ENCODE measurements around the gene ZC3H14. TPM values are rescaled to one million over a fixed set of nuclear protein-coding genes. Genes with fewer than 3 reads are reported as not detected.

The ZC3H14 gene
- total RNA-seq, 1 experiment from 2014 or later, result 78.0 TPM

GRCh38 chr14:88563845-88564244, 1.0 kb downstream of the ZC3H14 start:
- no peak overlapping the region for H3K27ac ChIP-seq

GRCh38 chr14:88565427-88565826, 2.6 kb downstream of the ZC3H14 start:
- no peak for DNase-seq
- H3K36me3 ChIP-seq, result peaks cover 37% of the 10 kb centered on the region
- H3K4me1 ChIP-seq, result peaks cover 4% of the 10 kb centered on the region
- no peaks in the 10 kb centered on the region for H3K9me3 ChIP-seq (replicated peaks)
- no peak overlapping the region for H3K27ac ChIP-seq
- H3K27me3 ChIP-seq, result no peaks in the 10 kb centered on the region
- H3K4me3 ChIP-seq, result no peak overlapping the region

More at GRCh38 chr14:88563845-88564244, 1.0 kb downstream of the ZC3H14 start:
- Histone ChIP-seq H3K36me3 (peaks cover 26% of the 10 kb centered on the region), H3K9me3 (replicated peaks) (no peaks in the 10 kb centered on the region), H3K4me3 (peak overlapping the region; percentile 89), H3K27me3 (no peaks in the 10 kb centered on the region), H3K4me1 (peaks cover 4% of the 10 kb centered on the region)
- DNase-seq, result no peak

GRCh38 chr14:88568196-88568595, 5.4 kb downstream of the ZC3H14 start:
- no peak for DNase-seq
- H3K36me3 ChIP-seq, result peaks cover 64% of the 10 kb centered on the region

GRCh38 chr14:88572117-88572516, 9.3 kb downstream of the ZC3H14 start:
- Histone ChIP-seq H3K27ac (no peak overlapping the region), H3K27me3 (no peaks in the 10 kb centered on the region), H3K9me3 (replicated peaks) (no peaks in the 10 kb centered on the region), H3K4me3 (no peak overlapping the region), H3K4me1 (no peaks in the 10 kb centered on the region), H3K36me3 (peaks cover 87% of the 10 kb centered on the region)
- DNase-seq, result no peak

More at GRCh38 chr14:88568196-88568595, 5.4 kb downstream of the ZC3H14 start:
- Histone ChIP-seq H3K4me1 (peaks cover 4% of the 10 kb centered on the region), H3K9me3 (replicated peaks) (no peaks in the 10 kb centered on the region), H3K4me3 (no peak overlapping the region), H3K27me3 (no peaks in the 10 kb centered on the region), H3K27ac (no peak overlapping the region)

- Histone ChIP-seq H3K4me1 (no peaks in the 10 kb centered on the region), H3K27ac (no peak overlapping the region), H3K4me3 (no peak overlapping the region), H3K9me3 (replicated peaks) (no peaks in the 10 kb centered on the region), H3K36me3 (peaks cover 91% of the 10 kb centered on the region), H3K27me3 (no peaks in the 10 kb centered on the region)
- DNase-seq, result no peak
These were observed 13.4 kb downstream of the ZC3H14 start for GRCh38 chr14:88576222-88576621.

GRCh38 chr14:88584451-88584850, 21.6 kb downstream of the ZC3H14 start:
- H3K9me3 ChIP-seq (replicated peaks), result no peaks in the 10 kb centered on the region
- no peaks in the 10 kb centered on the region for H3K27me3 ChIP-seq
- H3K4me1 ChIP-seq, result no peaks in the 10 kb centered on the region
- no peak overlapping the region for H3K4me3 ChIP-seq
- no peak overlapping the region for H3K27ac ChIP-seq
- no peak for DNase-seq
- H3K36me3 ChIP-seq, result peaks cover 75% of the 10 kb centered on the region

GRCh38 chr14:88588081-88588480, 25.2 kb downstream of the ZC3H14 start:
- Histone ChIP-seq H3K4me1 (no peaks in the 10 kb centered on the region), H3K27ac (no peak overlapping the region), H3K4me3 (no peak overlapping the region), H3K27me3 (no peaks in the 10 kb centered on the region), H3K36me3 (peaks cover 54% of the 10 kb centered on the region), H3K9me3 (replicated peaks) (no peaks in the 10 kb centered on the region)
- no peak for DNase-seq

- no peak overlapping the region for H3K4me3 ChIP-seq
- no peak for DNase-seq
- H3K36me3 ChIP-seq, result peaks cover 54% of the 10 kb centered on the region
These were observed 27.3 kb downstream of the ZC3H14 start for GRCh38 chr14:88590173-88590572.

GRCh38 chr14:88592031-88592430, 29.2 kb downstream of the ZC3H14 start:
- Histone ChIP-seq H3K27me3 (no peaks in the 10 kb centered on the region), H3K4me1 (no peaks in the 10 kb centered on the region), H3K4me3 (no peak overlapping the region), H3K27ac (no peak overlapping the region), H3K9me3 (replicated peaks) (no peaks in the 10 kb centered on the region), H3K36me3 (peaks cover 47% of the 10 kb centered on the region)
- DNase-seq, result no peak

More at GRCh38 chr14:88590173-88590572, 27.3 kb downstream of the ZC3H14 start:
- H3K27me3 ChIP-seq, result no peaks in the 10 kb centered on the region
- H3K4me1 ChIP-seq, result no peaks in the 10 kb centered on the region
- no peak overlapping the region for H3K27ac ChIP-seq
- no peaks in the 10 kb centered on the region for H3K9me3 ChIP-seq (replicated peaks)

- no peaks in the 10 kb centered on the region for H3K27me3 ChIP-seq
- no peaks in the 10 kb centered on the region for H3K4me1 ChIP-seq
- no peak for DNase-seq
- H3K36me3 ChIP-seq, result peaks cover 57% of the 10 kb centered on the region
- H3K27ac ChIP-seq, result no peak overlapping the region
- no peaks in the 10 kb centered on the region for H3K9me3 ChIP-seq (replicated peaks)
- H3K4me3 ChIP-seq, result no peak overlapping the region
These were observed 34.2 kb downstream of the ZC3H14 start for GRCh38 chr14:88597038-88597437.

GRCh38 chr14:88597601-88598000, 34.8 kb downstream of the ZC3H14 start:
- no peak overlapping the region for H3K4me3 ChIP-seq
- H3K27me3 ChIP-seq, result no peaks in the 10 kb centered on the region
- no peaks in the 10 kb centered on the region for H3K9me3 ChIP-seq (replicated peaks)
- DNase-seq, result no peak
- H3K36me3 ChIP-seq, result peaks cover 63% of the 10 kb centered on the region
- H3K27ac ChIP-seq, result no peak overlapping the region
- H3K4me1 ChIP-seq, result no peaks in the 10 kb centered on the region

- H3K36me3 ChIP-seq, result peaks cover 64% of the 10 kb centered on the region
- H3K4me3 ChIP-seq, result no peak overlapping the region
- no peak for DNase-seq
- H3K27ac ChIP-seq, result no peak overlapping the region
- no peaks in the 10 kb centered on the region for H3K27me3 ChIP-seq
- no peaks in the 10 kb centered on the region for H3K9me3 ChIP-seq (replicated peaks)
- H3K4me1 ChIP-seq, result no peaks in the 10 kb centered on the region
These were observed 35.3 kb downstream of the ZC3H14 start for GRCh38 chr14:88598097-88598675.

- Histone ChIP-seq H3K9me3 (replicated peaks) (no peaks in the 10 kb centered on the region), H3K36me3 (peaks cover 65% of the 10 kb centered on the region), H3K27ac (no peak overlapping the region), H3K4me1 (no peaks in the 10 kb centered on the region), H3K27me3 (no peaks in the 10 kb centered on the region), H3K4me3 (no peak overlapping the region)
- no peak for DNase-seq
These were observed 36.5 kb downstream of the ZC3H14 start for GRCh38 chr14:88599326-88599725.

GRCh38 chr14:88599761-88600439, 37.1 kb downstream of the ZC3H14 start:
- Histone ChIP-seq H3K9me3 (replicated peaks) (no peaks in the 10 kb centered on the region), H3K36me3 (peaks cover 63% of the 10 kb centered on the region), H3K4me3 (no peak overlapping the region), H3K4me1 (no peaks in the 10 kb centered on the region), H3K27me3 (no peaks in the 10 kb centered on the region), H3K27ac (no peak overlapping the region)
- DNase-seq, result no peak

GRCh38 chr14:88604212-88604611, 41.4 kb downstream of the ZC3H14 start:
- no peaks in the 10 kb centered on the region for H3K4me1 ChIP-seq
- H3K36me3 ChIP-seq, result peaks cover 64% of the 10 kb centered on the region
- H3K27me3 ChIP-seq, result no peaks in the 10 kb centered on the region
- H3K9me3 ChIP-seq (replicated peaks), result no peaks in the 10 kb centered on the region
- no peak overlapping the region for H3K4me3 ChIP-seq
- no peak for DNase-seq
- H3K27ac ChIP-seq, result no peak overlapping the region

GRCh38 chr14:88605594-88605993, 42.8 kb downstream of the ZC3H14 start:
- no peak overlapping the region for H3K27ac ChIP-seq
- H3K4me1 ChIP-seq, result no peaks in the 10 kb centered on the region
- H3K27me3 ChIP-seq, result no peaks in the 10 kb centered on the region
- no peak for DNase-seq
- peaks cover 68% of the 10 kb centered on the region for H3K36me3 ChIP-seq
- no peak overlapping the region for H3K4me3 ChIP-seq
- no peaks in the 10 kb centered on the region for H3K9me3 ChIP-seq (replicated peaks)

Measured in SJCRH30 (cell line).